ENCODE results near the gene DEFB123.

Gene DEFB123

DNA sequence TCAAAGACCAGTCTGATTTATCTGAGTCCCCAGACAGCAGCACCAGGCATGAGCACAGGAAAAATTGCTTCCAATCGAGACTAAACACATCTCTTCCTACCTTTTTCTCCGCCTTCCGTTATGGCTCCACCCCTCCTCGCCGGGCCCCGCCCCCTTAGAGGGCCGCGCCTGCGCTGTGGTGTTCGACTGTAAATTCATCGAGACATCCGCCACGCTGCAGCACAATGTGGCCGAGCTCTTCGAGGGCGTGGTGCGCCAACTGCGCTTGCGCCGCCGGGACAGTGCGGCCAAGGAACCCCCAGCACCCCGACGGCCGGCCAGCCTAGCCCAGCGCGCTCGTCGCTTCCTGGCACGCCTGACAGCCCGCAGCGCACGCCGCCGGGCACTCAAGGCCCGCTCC is 43.6 kb downstream of the DEFB123 start:
- Histone ChIP-seq H3K36me3 (ENCODE audit: insufficient read depth, low read length) (no peaks in the 10 kb centered on the region), H3K9me3 (ENCODE audit: low read depth, low read length) (no peaks in the 10 kb centered on the region), H3K9ac (ENCODE audit: insufficient read length) (no peak overlapping the region), H3K27ac (no peak overlapping the region), H3K4me3 (no peak overlapping the region)
- DNase-seq (ENCODE audit: low read depth, low spot score) = no peak
- TF ChIP-seq FOXP2 (optimal IDR thresholded peaks at IDR 0.05; ENCODE audit: control extremely low read depth, extremely low read length, insufficient read depth) = no peak
- no peak for TF ChIP-seq EZH2 (IDR thresholded peaks at IDR 0.05)
- no peak for TF ChIP-seq POLR2AphosphoS5 (IDR thresholded peaks at IDR 0.05; ENCODE audit: borderline replicate concordance, low read depth, low read length)

DNA sequence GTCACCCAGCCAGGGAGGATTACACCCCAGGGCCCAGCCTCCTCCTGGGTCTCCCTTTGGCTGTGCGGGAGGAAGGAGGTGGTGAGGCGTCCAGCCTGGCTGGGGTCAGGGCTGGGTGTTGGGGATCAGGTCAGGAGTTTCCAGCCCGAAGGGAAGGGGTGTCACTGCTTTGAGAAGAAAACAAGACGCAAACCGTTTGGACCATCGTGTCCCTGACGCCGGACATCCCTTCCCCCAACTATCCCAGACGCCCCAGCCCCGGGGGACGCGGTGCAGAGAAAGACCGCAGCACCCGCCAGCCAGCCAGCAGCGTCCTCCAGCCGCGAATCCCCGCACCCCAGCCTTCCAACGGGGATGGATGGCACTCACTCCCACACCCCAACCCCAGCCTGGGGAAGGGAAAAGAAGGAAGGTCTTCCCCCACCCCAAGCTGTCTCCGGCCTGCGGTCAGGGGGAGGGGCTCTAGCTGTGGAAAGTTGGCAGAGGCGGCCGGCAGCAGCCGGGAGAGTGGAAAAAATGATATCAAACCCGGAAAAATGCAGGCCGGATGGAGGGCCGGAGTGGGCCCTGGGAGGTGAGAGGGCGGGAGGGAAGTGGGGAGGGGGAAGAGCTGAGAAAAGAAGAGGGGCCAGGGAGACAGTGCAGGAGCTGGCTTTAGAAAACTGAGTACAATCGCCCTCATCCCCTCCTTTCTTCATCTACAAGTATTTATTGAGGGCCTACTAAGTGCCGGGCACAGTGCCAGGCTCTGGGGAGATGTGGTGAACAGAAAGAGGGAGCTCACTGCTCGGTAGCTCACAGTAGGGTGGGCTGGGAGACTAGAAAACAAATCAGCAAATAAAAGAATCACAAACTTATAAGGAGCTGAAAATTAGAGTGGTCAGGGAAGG is 45.3 kb downstream of the DEFB123 start:
- Histone ChIP-seq H3K4me3 (no peak overlapping the region), H3K27ac (no peak overlapping the region), H3K36me3 (ENCODE audit: insufficient read depth, low read length) (no peaks in the 10 kb centered on the region), H3K9ac (ENCODE audit: insufficient read length) (no peak overlapping the region), H3K9me3 (ENCODE audit: low read depth, low read length) (no peaks in the 10 kb centered on the region)
- no peak for TF ChIP-seq EZH2 (IDR thresholded peaks at IDR 0.05)
- DNase-seq (ENCODE audit: low read depth, low spot score) = no peak

DNA sequence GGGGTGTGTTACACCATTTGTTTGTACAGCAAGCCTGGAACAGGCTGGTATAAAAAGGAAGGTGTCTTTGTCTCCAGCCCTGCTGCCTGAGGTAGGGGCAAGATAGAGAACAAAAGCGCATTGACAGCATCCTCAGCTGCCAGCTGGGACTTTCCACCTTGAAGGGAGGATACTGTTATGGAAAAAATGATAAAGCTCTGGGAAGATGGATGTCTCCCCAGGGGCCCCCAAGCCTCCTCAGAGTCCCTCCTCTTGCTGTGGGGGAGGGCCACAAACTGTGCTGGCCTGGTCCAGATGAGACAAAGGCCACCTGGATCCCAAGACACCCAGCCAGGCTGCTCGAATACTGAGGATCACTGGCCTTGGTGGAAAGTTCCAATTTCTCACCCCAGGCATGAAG is 47.7 kb downstream of the DEFB123 start:
- H3K9ac ChIP-seq (ENCODE audit: insufficient read length) = no peak overlapping the region
- no peaks in the 10 kb centered on the region for H3K9me3 ChIP-seq (ENCODE audit: low read depth, low read length)
- H3K36me3 ChIP-seq (ENCODE audit: insufficient read depth, low read length) = no peaks in the 10 kb centered on the region
- H3K4me3 ChIP-seq = no peak overlapping the region
- no peak for DNase-seq (ENCODE audit: low read depth, low spot score)
- no peak overlapping the region for H3K27ac ChIP-seq
- TF ChIP-seq POLR2AphosphoS5 (IDR thresholded peaks at IDR 0.05; ENCODE audit: borderline replicate concordance, low read depth, low read length) (no peak), FOXP2 (optimal IDR thresholded peaks at IDR 0.05; ENCODE audit: control extremely low read depth, extremely low read length, insufficient read depth) (no peak), EZH2 (IDR thresholded peaks at IDR 0.05) (no peak)

DNA sequence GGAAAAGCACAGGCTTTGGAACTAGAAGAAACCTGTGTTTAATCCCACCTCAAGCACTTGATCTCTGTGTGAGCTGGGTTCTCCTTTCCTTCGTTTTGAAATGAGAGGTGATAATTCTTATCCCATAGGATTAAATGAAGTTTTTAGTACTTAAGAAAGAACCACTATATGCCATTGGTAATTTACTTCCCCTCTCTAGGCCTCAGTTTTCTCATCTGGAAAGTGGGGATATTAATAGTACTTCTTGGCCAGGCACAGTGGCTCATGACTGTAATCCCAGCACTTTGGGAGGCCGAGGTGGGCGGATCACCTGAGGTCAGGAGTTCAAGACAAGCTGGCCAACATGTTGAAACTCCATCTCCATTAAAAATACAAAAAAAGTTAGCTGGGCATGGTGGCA is 48.7 kb downstream of the DEFB123 start:
- Histone ChIP-seq H3K36me3 (ENCODE audit: insufficient read depth, low read length) (no peaks in the 10 kb centered on the region), H3K27ac (no peak overlapping the region), H3K9ac (ENCODE audit: insufficient read length) (no peak overlapping the region), H3K4me3 (no peak overlapping the region), H3K9me3 (ENCODE audit: low read depth, low read length) (no peaks in the 10 kb centered on the region)
- DNase-seq (ENCODE audit: low read depth, low spot score) = no peak
- TF ChIP-seq POLR2AphosphoS5 (IDR thresholded peaks at IDR 0.05; ENCODE audit: borderline replicate concordance, low read depth, low read length) = no peak
- TF ChIP-seq EZH2 (IDR thresholded peaks at IDR 0.05) = no peak
- TF ChIP-seq FOXP2 (optimal IDR thresholded peaks at IDR 0.05; ENCODE audit: control extremely low read depth, extremely low read length, insufficient read depth) = no peak

DNA sequence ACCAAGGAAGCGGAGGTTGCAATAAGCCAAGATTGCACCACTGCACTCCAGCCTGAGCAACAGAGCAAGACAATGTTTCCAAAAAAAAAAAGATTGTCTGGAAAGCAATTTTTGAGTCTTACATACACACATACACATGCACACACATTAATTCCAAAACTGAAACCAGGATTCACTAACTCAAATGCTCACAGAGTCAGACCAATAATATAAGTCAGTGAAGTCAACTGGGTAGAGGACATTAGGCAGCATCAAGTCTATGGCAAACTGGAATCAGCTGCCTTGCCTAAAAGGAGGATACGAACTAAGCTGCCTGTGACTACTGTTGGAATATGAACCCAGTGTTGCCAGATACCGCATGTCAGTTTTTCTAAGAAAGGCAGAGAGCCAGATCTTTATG is 50.3 kb downstream of the DEFB123 start:
- no peaks in the 10 kb centered on the region for H3K9me3 ChIP-seq (ENCODE audit: low read depth, low read length)
- no peak overlapping the region for H3K27ac ChIP-seq
- H3K9ac ChIP-seq (ENCODE audit: insufficient read length) = no peak overlapping the region
- DNase-seq (ENCODE audit: low read depth, low spot score) = no peak
- H3K36me3 ChIP-seq (ENCODE audit: insufficient read depth, low read length) = no peaks in the 10 kb centered on the region
- TF ChIP-seq POLR2AphosphoS5 (IDR thresholded peaks at IDR 0.05; ENCODE audit: borderline replicate concordance, low read depth, low read length) (no peak), FOXP2 (optimal IDR thresholded peaks at IDR 0.05; ENCODE audit: control extremely low read depth, extremely low read length, insufficient read depth) (no peak), EZH2 (IDR thresholded peaks at IDR 0.05) (no peak)
- no peak overlapping the region for H3K4me3 ChIP-seq

GRCh38 chr20:31494131-31494530 is 53.7 kb downstream of the DEFB123 start:
- Histone ChIP-seq H3K9ac (ENCODE audit: insufficient read length) (no peak overlapping the region), H3K4me3 (no peak overlapping the region), H3K27ac (no peak overlapping the region), H3K9me3 (ENCODE audit: low read depth, low read length) (no peaks in the 10 kb centered on the region), H3K36me3 (ENCODE audit: insufficient read depth, low read length) (no peaks in the 10 kb centered on the region)
- no peak for TF ChIP-seq FOXP2 (optimal IDR thresholded peaks at IDR 0.05; ENCODE audit: control extremely low read depth, extremely low read length, insufficient read depth)
- no peak for TF ChIP-seq POLR2AphosphoS5 (IDR thresholded peaks at IDR 0.05; ENCODE audit: borderline replicate concordance, low read depth, low read length)
- TF ChIP-seq EZH2 (IDR thresholded peaks at IDR 0.05) = no peak
- DNase-seq (ENCODE audit: low read depth, low spot score) = no peak

GRCh38 chr20:31496761-31497295 is 56.4 kb downstream of the DEFB123 start:
- no peak overlapping the region for H3K27ac ChIP-seq
- H3K9ac ChIP-seq (ENCODE audit: insufficient read length) = no peak overlapping the region
- DNase-seq (ENCODE audit: low read depth, low spot score) = no peak
- H3K36me3 ChIP-seq (ENCODE audit: insufficient read depth, low read length) = no peaks in the 10 kb centered on the region
- TF ChIP-seq POLR2AphosphoS5 (IDR thresholded peaks at IDR 0.05; ENCODE audit: borderline replicate concordance, low read depth, low read length) (no peak), EZH2 (IDR thresholded peaks at IDR 0.05) (no peak), FOXP2 (optimal IDR thresholded peaks at IDR 0.05; ENCODE audit: control extremely low read depth, extremely low read length, insufficient read depth) (no peak)
- H3K4me3 ChIP-seq = no peak overlapping the region
- no peaks in the 10 kb centered on the region for H3K9me3 ChIP-seq (ENCODE audit: low read depth, low read length)

GRCh38 chr20:31497838-31498540 is 57.6 kb downstream of the DEFB123 start:
- Histone ChIP-seq H3K9me3 (ENCODE audit: low read depth, low read length) (no peaks in the 10 kb centered on the region), H3K9ac (ENCODE audit: insufficient read length) (no peak overlapping the region), H3K4me3 (no peak overlapping the region), H3K27ac (no peak overlapping the region), H3K36me3 (ENCODE audit: insufficient read depth, low read length) (no peaks in the 10 kb centered on the region)
- DNase-seq (ENCODE audit: low read depth, low spot score) = no peak
- TF ChIP-seq FOXP2 (optimal IDR thresholded peaks at IDR 0.05; ENCODE audit: control extremely low read depth, extremely low read length, insufficient read depth) (no peak), POLR2AphosphoS5 (IDR thresholded peaks at IDR 0.05; ENCODE audit: borderline replicate concordance, low read depth, low read length) (no peak), EZH2 (IDR thresholded peaks at IDR 0.05) (no peak)

All from SK-N-MC (cell line).